Endothelial cell of umbilical vein (primary cell): Measurements from ENCODE around the gene SPEF2. TPM values are rescaled to one million over a fixed set of nuclear protein-coding genes. Genes with fewer than 3 reads are reported as not detected.

Experiments used
- BruUV-seq: library from RNA; stranded (reverse); fragments of 400-500 nt; replicated peaks from 2 replicates; lab custom pipeline; 2021; lab: Mats Ljungman, UMichigan
- CTCF ChIA-PET: fragments of 300-600, 350-600 bp; sonication (Branson Sonifier 250); formaldehyde crosslinking; loops from one replicate; lab custom pipeline; 2021; ENCODE audit warnings: antibody characterized with exemption, inconsistent platforms; lab: Charles Lee
- POLR2A ChIA-PET: fragments of 300-600, 350-600 bp; sonication (Branson Sonifier 250); formaldehyde crosslinking; loops from one replicate; lab custom pipeline; 2021; ENCODE audit warnings: antibody characterized with exemption, inconsistent platforms; lab: Charles Lee
- DNase-seq: peaks from one replicate; pipeline ENCODE4 v3.0.0-alpha.2; 2011; ENCODE audit warnings: low read depth, low spot score
- FAIRE-seq: peaks from 2 replicates; lab custom pipeline; 2011; peaks lifted over from hg19 to GRCh38; lab: Jason Lieb, UNC
- H2AFZ ChIP-seq: 2 replicates; pipeline ENCODE4 v1.6.0; 2012; ENCODE audit warnings: low read depth, low read length, control low read depth, inconsistent platforms
- H3K27ac ChIP-seq: 2 replicates; pipeline ENCODE4 v1.5.1; 2011; ENCODE audit warnings: low read depth, mild to moderate bottlenecking, control low read depth, low read length, moderate library complexity; ENCODE audit not compliant: insufficient read depth
- H3K27me3 ChIP-seq, 2 experiments: 2 replicates each; pipeline versions ENCODE4 v1.6.0 to v1.6.1; 2011; ENCODE audit warnings: low read length in 2 of 2, mixed read lengths in 1 of 2; ENCODE audit not compliant: control insufficient read depth in 2 of 2, insufficient read depth in 2 of 2
- H3K36me3 ChIP-seq, 2 experiments: 2 replicates in 1 of 2; 3 replicates in 1 of 2; pipeline ENCODE4 v1.5.1; 2011; ENCODE audit warnings: low read length in 2 of 2, mild to moderate bottlenecking in 1 of 2, moderate library complexity in 1 of 2; ENCODE audit not compliant: control insufficient read depth in 2 of 2, insufficient read depth in 2 of 2; ENCODE audit errors: extremely low read depth in 1 of 2
- H3K4me1 ChIP-seq: 3 replicates; pipeline ENCODE4 v1.5.1; 2011; ENCODE audit warnings: mild to moderate bottlenecking, low read length; ENCODE audit not compliant: control insufficient read depth, insufficient read depth; ENCODE audit errors: extremely low read depth
- H3K4me2 ChIP-seq: 2 replicates; pipeline ENCODE4 v1.6.1; 2011; ENCODE audit warnings: low read length, control low read depth, mixed read lengths; ENCODE audit not compliant: insufficient read depth
- H3K4me3 ChIP-seq, 3 experiments: fragments of 200-600 bp in 1 of 3; sonication (generic), shearing (Covaris generic) in 1 of 3; replicated peaks in 1 of 3; 2 replicates each; pipeline ENCODE4 v1.5.1; 2011 to 2016; ENCODE audit warnings: control low read depth in 3 of 3, low read length in 3 of 3, mild to moderate bottlenecking in 2 of 3, inconsistent platforms in 1 of 3, low read depth in 1 of 3, moderate library complexity in 1 of 3; ENCODE audit not compliant: insufficient read depth in 1 of 3
- H3K79me2 ChIP-seq: 2 replicates; pipeline ENCODE4 v1.6.0; 2012; ENCODE audit warnings: low read length, inconsistent platforms; ENCODE audit not compliant: control insufficient read depth, insufficient read depth
- H3K9ac ChIP-seq: replicated peaks from 2 replicates; pipeline ENCODE3; 2011; ENCODE audit warnings: low read length, control low read depth; ENCODE audit not compliant: insufficient read depth; ENCODE audit errors: extremely low read depth
- H3K9me1 ChIP-seq: replicated peaks from 3 replicates; pipeline ENCODE4 v1.6.0; 2011; ENCODE audit warnings: mild to moderate bottlenecking, low read length; ENCODE audit not compliant: control insufficient read depth, insufficient read depth; ENCODE audit errors: extremely low read depth
- H3K9me3 ChIP-seq: replicated peaks from 2 replicates; pipeline ENCODE4 v1.5.1; 2012; ENCODE audit warnings: low read length, inconsistent platforms; ENCODE audit not compliant: control insufficient read depth, insufficient read depth
- H4K20me1 ChIP-seq: replicated peaks from 2 replicates; pipeline ENCODE3; 2011; ENCODE audit warnings: mild to moderate bottlenecking, low read length; ENCODE audit not compliant: control insufficient read depth, insufficient read depth; ENCODE audit errors: extremely low read depth
- EZH2 ChIP-seq: IDR thresholded peaks from 2 replicates; pipeline ENCODE4 v1.6.1; 2012; ENCODE audit warnings: borderline replicate concordance, low read depth, mild to moderate bottlenecking, moderate library complexity, low read length, inconsistent platforms; ENCODE audit not compliant: severe bottlenecking
- FOS ChIP-seq: IDR thresholded peaks from 2 replicates; pipeline ENCODE4 v1.6.1; 2011; ENCODE audit warnings: mild to moderate bottlenecking, low read length, moderate library complexity, borderline replicate concordance; ENCODE audit not compliant: insufficient read depth
- GATA2 ChIP-seq: IDR thresholded peaks from 2 replicates; pipeline ENCODE4 v1.7.0; 2011; ENCODE audit warnings: low read depth, mild to moderate bottlenecking, moderate library complexity, mixed read lengths, low read length; ENCODE audit not compliant: insufficient read length, insufficient read depth
- JUN ChIP-seq: IDR thresholded peaks from 2 replicates; pipeline ENCODE4 v1.6.1; 2011; ENCODE audit warnings: borderline replicate concordance, low read depth; ENCODE audit not compliant: insufficient read length, insufficient read depth
- MYC ChIP-seq: IDR thresholded peaks from one replicate; pipeline ENCODE4 v1.6.1; 2011; ENCODE audit warnings: mild to moderate bottlenecking, low read depth, low read length
- POLR2A ChIP-seq: IDR thresholded peaks from 2 replicates; pipeline ENCODE4 v1.6.1; 2012; ENCODE audit warnings: low read depth, mild to moderate bottlenecking, control low read depth, low read length
- POLR2AphosphoS5 ChIP-seq: IDR thresholded peaks from 2 replicates; pipeline ENCODE4 v1.6.1; 2012; ENCODE audit warnings: low read depth, mild to moderate bottlenecking, control low read depth, low read length, moderate library complexity; ENCODE audit not compliant: insufficient read depth
- dilution Hi-C: fragments of 300-500 bp; cut with MboI; formaldehyde crosslinking; loops from one replicate; pipeline ENCODE4 v1.15.0; 2019; ENCODE audit warnings: low sequenced_read_pairs; ENCODE audit not compliant: extremely low pct_ligation_motif_present
- intact Hi-C: fragments of 100-400 bp; cut with micrococcal nuclease; formaldehyde crosslinking; loops from one replicate; pipeline ENCODE4 v1.10.0; 2022
- polyA plus RNA-seq, 4 experiments: library from polyadenylated mRNA; depleted of rRNA in 3 of 4; stranded (reverse) in 3 of 4; unstranded in 1 of 4; fragments of >200 nt; gene quantifications; 2 replicates each; pipeline versions ENCODE4 v1.2.1 to v1.2.3, GENCODE V29; 2011 to 2012; ENCODE audit warnings: missing spikeins in 1 of 4
- total RNA-seq: library from RNA; stranded (reverse); gene quantifications from 2 replicates; pipeline ENCODE4 v1.2.3, GENCODE V29; 2021
- TF ChIP-seq, protein P1 (sequence below): IDR thresholded peaks from 2 replicates; pipeline ENCODE4 v1.6.1; 2011; ENCODE audit not compliant: insufficient read depth, insufficient read length
- TF ChIP-seq, protein P2 (sequence below), 2 donors: IDR thresholded peaks; 1 replicate in 1 of 2; 2 replicates in 1 of 2; pipeline ENCODE4 v1.5.1; 2011; ENCODE audit warnings: low read length in 2 of 2, mild to moderate bottlenecking in 2 of 2, moderate library complexity in 2 of 2, control low read depth in 1 of 2, inconsistent platforms in 1 of 2, low read depth in 1 of 2; ENCODE audit not compliant: insufficient read depth in 1 of 2; ENCODE audit errors: extremely low read depth in 1 of 2

Gene SPEF2
- total and polyA plus RNA-seq, 2 donors (not counting 3 experiments of a cell fraction or from before 2014, with no cell fraction given): 0.28 to 0.73 TPM

DNA sequence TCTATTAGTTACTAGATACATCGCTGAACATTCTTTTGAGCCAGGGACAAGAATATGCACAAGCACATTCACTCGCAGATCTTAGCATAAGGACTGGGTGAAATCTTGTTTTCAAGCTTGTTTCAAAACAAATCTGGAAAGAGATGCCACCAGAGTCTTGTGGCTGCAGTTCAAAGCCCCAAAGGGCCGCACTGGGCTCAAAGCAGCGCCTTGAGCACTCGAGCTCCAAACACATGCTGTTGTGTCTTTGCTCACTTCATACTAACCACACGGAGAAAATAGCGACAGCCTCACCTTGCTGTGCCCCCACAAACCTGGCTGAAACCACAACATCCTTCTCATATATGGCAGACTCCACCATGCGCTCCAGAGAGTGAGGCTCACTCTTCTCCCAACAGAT, 204.8 kb downstream of the SPEF2 start:
- Histone ChIP-seq H3K4me1 (no peaks in the 10 kb centered on the region), H3K79me2 (no peaks in the 10 kb centered on the region), H3K9me3 (no peaks in the 10 kb centered on the region), H2AFZ (no peak overlapping the region), H3K9me1 (no peaks in the 10 kb centered on the region), H3K9ac (no peak overlapping the region), H3K27me3 (peaks cover 0 to 5% of the 10 kb centered on the region in 2 experiments), H4K20me1 (no peaks in the 10 kb centered on the region), H3K4me3 (no peak overlapping the region), H3K4me2 (no peak overlapping the region), H3K36me3 (no peaks in the 10 kb centered on the region), H3K27ac (no peak overlapping the region)
- CTCF ChIA-PET: interaction anchor here (0.8 to 2.8 kb wide), 5 partner anchors 9 to 102 kb away, joined by 3 to 10 read pairs (median 5); no protein-coding TSS in a partner anchor
- BruUV-seq: no TSS peak
- POLR2A ChIA-PET: no interaction called here
- FAIRE-seq (no peak), DNase-seq (no peak)
- dilution Hi-C loops: no loop called here
- no peak for TF ChIP-seq POLR2AphosphoS5
- TF ChIP-seq GATA2: no peak
- TF ChIP-seq MYC: no peak
- no peak for TF ChIP-seq FOS
- no peak for TF ChIP-seq POLR2A
- no peak for TF ChIP-seq EZH2
- TF ChIP-seq, protein P1, sequence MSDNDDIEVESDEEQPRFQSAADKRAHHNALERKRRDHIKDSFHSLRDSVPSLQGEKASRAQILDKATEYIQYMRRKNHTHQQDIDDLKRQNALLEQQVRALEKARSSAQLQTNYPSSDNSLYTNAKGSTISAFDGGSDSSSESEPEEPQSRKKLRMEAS: no peak
- TF ChIP-seq, protein P2, sequence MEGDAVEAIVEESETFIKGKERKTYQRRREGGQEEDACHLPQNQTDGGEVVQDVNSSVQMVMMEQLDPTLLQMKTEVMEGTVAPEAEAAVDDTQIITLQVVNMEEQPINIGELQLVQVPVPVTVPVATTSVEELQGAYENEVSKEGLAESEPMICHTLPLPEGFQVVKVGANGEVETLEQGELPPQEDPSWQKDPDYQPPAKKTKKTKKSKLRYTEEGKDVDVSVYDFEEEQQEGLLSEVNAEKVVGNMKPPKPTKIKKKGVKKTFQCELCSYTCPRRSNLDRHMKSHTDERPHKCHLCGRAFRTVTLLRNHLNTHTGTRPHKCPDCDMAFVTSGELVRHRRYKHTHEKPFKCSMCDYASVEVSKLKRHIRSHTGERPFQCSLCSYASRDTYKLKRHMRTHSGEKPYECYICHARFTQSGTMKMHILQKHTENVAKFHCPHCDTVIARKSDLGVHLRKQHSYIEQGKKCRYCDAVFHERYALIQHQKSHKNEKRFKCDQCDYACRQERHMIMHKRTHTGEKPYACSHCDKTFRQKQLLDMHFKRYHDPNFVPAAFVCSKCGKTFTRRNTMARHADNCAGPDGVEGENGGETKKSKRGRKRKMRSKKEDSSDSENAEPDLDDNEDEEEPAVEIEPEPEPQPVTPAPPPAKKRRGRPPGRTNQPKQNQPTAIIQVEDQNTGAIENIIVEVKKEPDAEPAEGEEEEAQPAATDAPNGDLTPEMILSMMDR (IDR thresholded peaks at IDR 0.05; ENCODE audit: extremely low read depth in 1 of 2, insufficient read depth in 1 of 2, low read depth in 1 of 2, low read length in 2 of 2): no peak
- no peak for TF ChIP-seq JUN
- intact Hi-C loops: no loop called here
